Stimulated activated CD8-positive, alpha-beta memory T cell treated with anti-CD3 and anti-CD28 coated beads, Interleukin-15, amount 100 ng/mL, for 1 hour (primary cell): ENCODE results near the gene SLC9A5.

Experiments used
- DNase-seq: peaks from one replicate; pipeline ENCODE4 v3.0.0-alpha.2; 2020; ENCODE audit warnings: low read depth

The SLC9A5 gene

DNA sequence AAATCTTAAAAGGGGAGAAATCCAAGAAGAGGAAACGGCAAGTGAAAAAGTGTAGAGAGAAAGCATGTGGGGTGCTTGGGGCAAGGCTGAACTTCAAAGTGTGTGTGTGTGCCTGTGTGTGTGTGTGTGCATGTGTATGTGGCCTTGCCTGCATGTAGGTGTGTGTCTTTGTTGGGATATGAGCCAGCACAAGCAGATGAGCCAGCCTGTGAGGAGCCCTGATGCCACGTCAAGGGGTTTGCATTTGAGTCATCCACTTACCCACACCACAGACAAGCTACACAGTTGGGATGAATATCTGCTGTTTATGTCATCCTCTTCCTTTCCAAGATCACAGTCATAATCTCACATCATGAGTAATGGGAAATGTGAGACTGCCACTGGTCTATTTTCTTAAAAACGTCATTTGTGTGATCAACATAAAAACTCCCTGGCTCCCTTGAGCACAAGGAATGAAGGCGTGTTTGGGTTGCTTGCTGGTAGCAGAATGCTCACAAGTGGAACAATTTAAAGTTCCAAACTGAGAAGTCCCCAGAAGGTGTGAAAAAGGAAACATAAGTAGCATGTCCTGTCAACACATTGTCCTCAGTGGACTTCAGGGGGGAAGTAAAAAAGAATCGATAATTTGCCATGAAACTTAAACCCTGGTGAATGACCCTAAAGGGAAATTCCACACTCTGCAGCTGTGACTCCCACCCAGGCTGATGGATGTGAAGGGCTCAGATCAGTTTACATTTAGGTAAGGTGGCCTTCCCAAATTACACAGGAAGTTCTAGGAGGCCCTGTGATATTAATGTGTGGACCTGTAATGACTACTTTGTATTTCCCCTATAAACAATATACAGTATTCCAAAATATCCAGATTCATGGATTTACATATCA lies 63.1 kb downstream of the SLC9A5 start:
- no peak for DNase-seq

DNA sequence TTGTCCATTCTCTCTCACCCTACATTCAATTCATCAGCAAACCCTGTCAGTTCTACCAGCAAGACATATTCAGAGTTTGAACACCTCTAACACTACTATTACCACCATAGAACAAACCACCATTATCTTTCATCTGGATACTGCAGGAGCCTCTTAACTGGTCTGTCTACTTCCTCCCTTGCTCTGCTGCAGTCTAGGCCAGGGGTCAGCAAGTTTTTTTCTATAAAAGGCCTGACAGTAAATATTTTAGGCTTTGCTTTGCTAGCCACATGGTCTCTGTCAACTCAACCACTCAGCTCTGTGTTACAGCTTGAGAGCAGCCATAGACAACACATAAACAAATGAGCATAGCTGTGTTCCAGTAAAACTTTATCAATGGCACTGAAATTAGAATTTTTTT lies 63.9 kb downstream of the SLC9A5 start:
- DNase-seq, result no peak

DNA sequence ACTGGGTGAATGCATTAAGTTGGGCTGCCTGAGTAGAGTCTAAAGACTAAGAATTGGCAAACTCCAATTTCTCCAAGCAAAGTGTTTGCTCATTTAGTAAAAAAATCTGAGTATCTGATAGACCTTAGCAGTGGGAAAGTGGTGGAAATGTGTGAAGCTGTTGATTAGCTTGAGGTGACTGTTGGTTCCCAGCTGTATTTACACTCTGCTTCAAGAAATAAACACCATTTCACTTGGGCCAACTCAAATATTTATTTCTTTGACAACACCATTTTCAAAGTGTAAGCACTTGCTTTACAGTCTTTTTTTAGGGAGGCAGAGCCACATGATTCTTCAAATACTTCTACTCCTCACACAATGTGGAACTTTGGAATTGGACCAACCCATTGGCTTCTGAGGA lies 69.1 kb downstream of the SLC9A5 start:
- no peak for DNase-seq
